ENCODE measurements around the gene SLC25A45. TPM values are rescaled to one million over a fixed set of nuclear protein-coding genes. Genes with fewer than 3 reads are reported as not detected.

SLC25A45 gene
- total RNA-seq, 4 donors from 2014 or later: 4.6 to 11.3 (median 5.9) TPM

DNA sequence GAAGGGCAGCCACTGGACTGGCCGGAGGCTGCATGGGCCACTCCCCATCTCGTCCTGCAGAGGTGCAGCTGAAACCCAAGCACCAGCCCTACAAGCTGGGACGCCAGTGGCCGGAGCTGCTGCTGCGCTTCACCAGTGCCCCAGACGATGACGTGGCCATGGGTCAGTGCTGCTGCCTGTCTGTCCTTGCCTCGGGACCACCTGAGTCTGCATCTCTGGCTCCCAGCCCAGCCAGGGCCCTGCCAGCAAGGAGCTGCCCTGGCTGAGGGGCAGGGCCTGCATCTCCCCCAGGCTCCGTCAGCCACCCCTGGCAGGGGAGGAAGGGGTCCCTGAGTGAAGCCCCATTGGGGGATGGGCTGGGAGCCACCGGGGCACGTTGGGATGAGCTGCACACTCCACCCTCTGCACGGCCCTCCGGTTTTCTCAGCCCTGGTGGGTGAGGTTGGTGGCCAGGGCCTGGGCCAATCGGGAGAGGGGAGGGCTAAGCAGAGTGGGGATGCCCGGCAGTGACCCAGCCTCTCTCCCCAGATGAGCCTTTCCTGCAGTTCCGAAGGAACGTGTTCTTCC lies 11.2 kb upstream of the SLC25A45 start:
- Histone ChIP-seq H3K9me3 (no peaks in the 10 kb centered on the region), H3K27me3 (no peaks in the 10 kb centered on the region), H3K27ac (replicated peaks in 1 of 4) (no peak overlapping the region), H3K4me3 (no peak overlapping the region), H3K36me3 (peaks cover 33 to 74% (median 69%) of the 10 kb centered on the region in 4 donors), H3K4me1 (peaks cover 32 to 40% (median 35%) of the 10 kb centered on the region in 4 donors)
- no peak for DNase-seq (ENCODE audit: extremely low spot score)
- intact Hi-C loops (cut with DNase I): no loop called here
- WGBS: 84% methylated on average over 9 of the region's 17 CpGs
- TF ChIP-seq, protein P1, sequence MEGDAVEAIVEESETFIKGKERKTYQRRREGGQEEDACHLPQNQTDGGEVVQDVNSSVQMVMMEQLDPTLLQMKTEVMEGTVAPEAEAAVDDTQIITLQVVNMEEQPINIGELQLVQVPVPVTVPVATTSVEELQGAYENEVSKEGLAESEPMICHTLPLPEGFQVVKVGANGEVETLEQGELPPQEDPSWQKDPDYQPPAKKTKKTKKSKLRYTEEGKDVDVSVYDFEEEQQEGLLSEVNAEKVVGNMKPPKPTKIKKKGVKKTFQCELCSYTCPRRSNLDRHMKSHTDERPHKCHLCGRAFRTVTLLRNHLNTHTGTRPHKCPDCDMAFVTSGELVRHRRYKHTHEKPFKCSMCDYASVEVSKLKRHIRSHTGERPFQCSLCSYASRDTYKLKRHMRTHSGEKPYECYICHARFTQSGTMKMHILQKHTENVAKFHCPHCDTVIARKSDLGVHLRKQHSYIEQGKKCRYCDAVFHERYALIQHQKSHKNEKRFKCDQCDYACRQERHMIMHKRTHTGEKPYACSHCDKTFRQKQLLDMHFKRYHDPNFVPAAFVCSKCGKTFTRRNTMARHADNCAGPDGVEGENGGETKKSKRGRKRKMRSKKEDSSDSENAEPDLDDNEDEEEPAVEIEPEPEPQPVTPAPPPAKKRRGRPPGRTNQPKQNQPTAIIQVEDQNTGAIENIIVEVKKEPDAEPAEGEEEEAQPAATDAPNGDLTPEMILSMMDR (IDR thresholded peaks at IDR 0.05): no peak
- TF ChIP-seq POLR2A (IDR thresholded peaks at IDR 0.05; ENCODE audit: low read depth) (no peak), POLR2AphosphoS5 (IDR thresholded peaks at IDR 0.05) (no peak), EP300 (IDR thresholded peaks at IDR 0.05) (no peak)

DNA sequence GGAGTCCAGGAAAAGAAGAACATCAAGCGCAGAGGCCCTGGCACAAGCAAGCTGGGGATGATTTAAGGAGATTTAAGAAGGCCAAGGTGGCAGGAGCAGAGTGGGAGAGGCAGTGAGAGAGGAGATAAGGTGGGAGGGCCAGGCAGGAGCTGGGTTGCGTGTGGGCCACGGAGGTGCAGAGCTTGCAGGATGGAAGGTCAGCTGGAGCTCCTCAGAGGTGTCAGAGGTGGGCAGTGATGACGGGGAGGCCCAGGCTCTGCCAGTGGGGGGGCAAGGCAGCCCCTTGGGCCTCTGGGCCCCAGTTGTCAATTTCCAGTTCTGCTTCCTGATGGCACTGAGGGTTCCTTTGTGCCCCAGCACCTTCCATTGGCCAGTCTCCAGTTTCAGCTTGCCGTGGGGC lies 10.5 kb upstream of the SLC25A45 start:
- peaks cover 38 to 47% (median 42%) of the 10 kb centered on the region in 4 donors for H3K4me1 ChIP-seq
- no peak overlapping the region for H3K27ac ChIP-seq (replicated peaks in 1 of 4)
- H3K9me3 ChIP-seq: no peaks in the 10 kb centered on the region
- no peak overlapping the region for H3K4me3 ChIP-seq
- DNase-seq (ENCODE audit: extremely low spot score): no peak
- intact Hi-C loops (cut with DNase I): no loop called here
- H3K36me3 ChIP-seq: peaks cover 30 to 67% (median 62%) of the 10 kb centered on the region in 4 donors
- 80% methylated on average over 4 of the region's 5 CpGs for WGBS
- no peaks in the 10 kb centered on the region for H3K27me3 ChIP-seq
- TF ChIP-seq POLR2AphosphoS5 (IDR thresholded peaks at IDR 0.05) (no peak), EP300 (IDR thresholded peaks at IDR 0.05) (no peak), POLR2A (IDR thresholded peaks at IDR 0.05; ENCODE audit: low read depth) (no peak)
- TF ChIP-seq, protein P1 (IDR thresholded peaks at IDR 0.05): no peak

- H3K36me3 ChIP-seq: peaks cover 26 to 61% (median 56%) of the 10 kb centered on the region in 4 donors
- no peak for TF ChIP-seq POLR2A (IDR thresholded peaks at IDR 0.05; ENCODE audit: low read depth)
- intact Hi-C loops (cut with DNase I): no loop called here
- H3K9me3 ChIP-seq: no peaks in the 10 kb centered on the region
- H3K27me3 ChIP-seq: no peaks in the 10 kb centered on the region
- no peak overlapping the region for H3K4me3 ChIP-seq
- peaks cover 44 to 53% (median 48%) of the 10 kb centered on the region in 4 donors for H3K4me1 ChIP-seq
- H3K27ac ChIP-seq (replicated peaks in 1 of 4): peak overlapping the region in 2 of 4 donors; percentile 20 to 77
- DNase-seq (ENCODE audit: extremely low spot score): no peak
- 94% methylated on average over 9 of the region's 13 CpGs for WGBS
Measured at GRCh38 chr11:65392186-65392829, 9.9 kb upstream of the SLC25A45 start.

GRCh38 chr11:65390996-65391395 lies 8.6 kb upstream of the SLC25A45 start:
- Histone ChIP-seq H3K27me3 (no peaks in the 10 kb centered on the region), H3K36me3 (peaks cover 12 to 48% (median 43%) of the 10 kb centered on the region in 4 donors), H3K9me3 (no peaks in the 10 kb centered on the region), H3K4me1 (peaks cover 51 to 61% (median 57%) of the 10 kb centered on the region in 4 donors), H3K27ac (replicated peaks in 1 of 4) (peak overlapping the region; percentile 53 to 77 (median 62)), H3K4me3 (peak overlapping the region; percentile 15 to 22 (median 21))
- WGBS: 71% methylated on average over 7 of the region's 9 CpGs
- intact Hi-C loops (cut with DNase I): no loop called here
- TF ChIP-seq POLR2A (IDR thresholded peaks at IDR 0.05; ENCODE audit: low read depth) (no peak), EP300 (IDR thresholded peaks at IDR 0.05) (no peak), POLR2AphosphoS5 (IDR thresholded peaks at IDR 0.05) (no peak)
- TF ChIP-seq, protein P1 (IDR thresholded peaks at IDR 0.05): no peak
- no peak for DNase-seq (ENCODE audit: extremely low spot score)

DNA sequence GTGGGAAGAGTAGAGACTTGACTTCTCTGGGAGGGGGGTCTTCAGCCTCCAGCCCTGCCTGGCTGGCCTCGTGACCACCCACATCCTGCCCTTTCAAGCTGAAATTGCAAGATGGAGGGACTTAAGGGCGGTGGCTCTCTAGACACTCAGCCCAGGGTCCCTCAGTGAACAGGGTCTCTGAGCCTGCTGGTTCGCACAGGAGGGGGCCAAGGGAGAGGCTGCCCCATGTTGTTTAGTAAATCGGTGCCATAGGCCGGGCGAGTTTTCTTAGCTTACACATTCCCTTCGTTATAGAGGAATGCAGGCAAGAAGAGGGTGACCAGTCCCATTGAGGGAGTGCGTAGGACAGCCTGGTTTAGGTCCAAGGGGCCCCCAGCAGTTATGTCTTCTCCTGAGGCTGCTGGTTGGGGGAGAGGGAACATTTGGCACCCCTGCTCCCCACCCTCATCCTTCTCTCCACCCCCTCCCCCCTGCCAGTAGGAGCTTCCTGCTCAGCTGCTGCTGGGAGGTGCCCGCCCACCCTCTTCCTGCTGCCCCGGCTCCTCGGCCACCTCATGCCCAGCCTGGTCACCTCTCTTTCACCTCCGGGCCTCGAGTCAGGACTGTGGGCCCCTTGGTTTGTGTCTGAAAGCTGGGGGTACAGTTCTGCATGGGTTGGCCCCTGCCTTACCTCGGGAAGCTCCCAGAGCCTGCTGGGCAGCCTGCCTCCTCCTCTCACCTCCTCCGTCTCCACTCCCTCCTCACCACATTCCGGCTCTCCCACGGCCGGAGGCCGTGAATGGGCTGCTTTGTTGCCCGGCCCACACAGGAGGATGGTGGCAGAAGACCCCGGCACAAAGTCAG lies 7.9 kb upstream of the SLC25A45 start:
- Histone ChIP-seq H3K27me3 (no peaks in the 10 kb centered on the region), H3K4me3 (peak overlapping the region; percentile 15 to 22 (median 21)), H3K4me1 (peaks cover 58 to 68% (median 63%) of the 10 kb centered on the region in 4 donors), H3K27ac (replicated peaks in 1 of 4) (peak overlapping the region; percentile 53 to 77 (median 62)), H3K36me3 (peaks cover 7 to 41% (median 36%) of the 10 kb centered on the region in 4 donors), H3K9me3 (no peaks in the 10 kb centered on the region)
- TF ChIP-seq POLR2A (IDR thresholded peaks at IDR 0.05; ENCODE audit: low read depth) (no peak), POLR2AphosphoS5 (IDR thresholded peaks at IDR 0.05) (no peak), EP300 (IDR thresholded peaks at IDR 0.05) (no peak)
- TF ChIP-seq, protein P1 (IDR thresholded peaks at IDR 0.05): no peak
- 59% methylated on average over 17 of the region's 21 CpGs for WGBS
- DNase-seq (ENCODE audit: extremely low spot score): no peak
- intact Hi-C loops (cut with DNase I): no loop called here
